ENCODE measurements around the gene BLACAT1.
A peak's percentile ranks its signal among the peaks of the same experiment; 100 is the strongest.

BLACAT1 gene

DNA sequence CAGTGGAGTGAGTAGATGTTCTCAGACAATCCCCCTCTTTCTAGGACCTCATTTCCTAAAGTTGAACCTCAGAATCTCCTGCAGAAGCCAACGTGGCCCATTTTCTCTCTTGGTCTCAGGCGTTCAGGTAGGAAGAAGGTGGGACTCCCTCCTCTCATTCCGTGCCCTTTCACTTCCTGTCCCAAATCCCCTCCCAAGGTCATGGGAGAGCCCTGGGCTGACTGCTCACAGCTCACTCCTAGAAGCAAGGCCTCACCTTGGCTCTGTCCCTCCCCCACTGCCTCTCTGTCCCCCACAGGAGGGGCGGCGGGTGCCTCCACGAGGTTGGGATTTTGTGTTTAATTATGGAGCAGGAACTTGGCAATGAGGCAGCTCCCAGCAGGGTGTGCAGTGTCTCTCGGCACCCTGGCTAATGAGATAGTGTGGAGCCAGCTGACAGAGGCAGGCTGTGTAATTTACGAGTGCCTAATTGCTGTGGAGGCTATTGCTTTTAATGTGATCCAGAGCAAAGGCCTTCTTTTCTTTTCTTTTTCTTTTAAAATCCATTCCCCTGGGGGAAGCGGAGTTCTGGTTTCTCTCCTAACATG is 39.5 kb upstream of the BLACAT1 start:
- H3K4me1 ChIP-seq (ENCODE audit: control insufficient read depth, insufficient read depth, low read length, poor library complexity, severe bottlenecking), result no peaks in the 10 kb centered on the region
- H3K36me3 ChIP-seq (ENCODE audit: control insufficient read depth, insufficient read depth, low read length), result no peaks in the 10 kb centered on the region
- no peak overlapping the region for H3K27ac ChIP-seq (ENCODE audit: insufficient read depth, low read length, poor library complexity, severe bottlenecking)
- peaks cover 18% of the 10 kb centered on the region for H3K27me3 ChIP-seq (replicated peaks; ENCODE audit: control insufficient read depth, insufficient read depth, low read length, poor library complexity, severe bottlenecking)
- no peak for DNase-seq
- H3K9me3 ChIP-seq (ENCODE audit: control insufficient read depth, low read length), result no peaks in the 10 kb centered on the region
- no peak overlapping the region for H3K4me3 ChIP-seq (ENCODE audit: insufficient read depth, low read depth, low read length, poor library complexity, severe bottlenecking)

- Histone ChIP-seq H3K27ac (ENCODE audit: insufficient read depth, low read length, poor library complexity, severe bottlenecking) (no peak overlapping the region), H3K4me3 (ENCODE audit: insufficient read depth, low read depth, low read length, poor library complexity, severe bottlenecking) (no peak overlapping the region), H3K27me3 (replicated peaks; ENCODE audit: control insufficient read depth, insufficient read depth, low read length, poor library complexity, severe bottlenecking) (peaks cover 18% of the 10 kb centered on the region), H3K4me1 (ENCODE audit: control insufficient read depth, insufficient read depth, low read length, poor library complexity, severe bottlenecking) (no peaks in the 10 kb centered on the region), H3K36me3 (ENCODE audit: control insufficient read depth, insufficient read depth, low read length) (no peaks in the 10 kb centered on the region), H3K9me3 (ENCODE audit: control insufficient read depth, low read length) (no peaks in the 10 kb centered on the region)
- no peak for DNase-seq
These were observed 38.3 kb upstream of the BLACAT1 start for GRCh38 chr1:205494115-205494514.

- H3K27ac ChIP-seq (ENCODE audit: insufficient read depth, low read length, poor library complexity, severe bottlenecking), result no peak overlapping the region
- H3K4me3 ChIP-seq (ENCODE audit: insufficient read depth, low read depth, low read length, poor library complexity, severe bottlenecking), result no peak overlapping the region
- no peak for DNase-seq
- no peaks in the 10 kb centered on the region for H3K9me3 ChIP-seq (ENCODE audit: control insufficient read depth, low read length)
- H3K4me1 ChIP-seq (ENCODE audit: control insufficient read depth, insufficient read depth, low read length, poor library complexity, severe bottlenecking), result no peaks in the 10 kb centered on the region
- peaks cover 18% of the 10 kb centered on the region for H3K27me3 ChIP-seq (replicated peaks; ENCODE audit: control insufficient read depth, insufficient read depth, low read length, poor library complexity, severe bottlenecking)
- no peaks in the 10 kb centered on the region for H3K36me3 ChIP-seq (ENCODE audit: control insufficient read depth, insufficient read depth, low read length)
These were observed 37.6 kb upstream of the BLACAT1 start for GRCh38 chr1:205493241-205494085.

- no peaks in the 10 kb centered on the region for H3K9me3 ChIP-seq (ENCODE audit: control insufficient read depth, low read length)
- no peaks in the 10 kb centered on the region for H3K36me3 ChIP-seq (ENCODE audit: control insufficient read depth, insufficient read depth, low read length)
- no peaks in the 10 kb centered on the region for H3K4me1 ChIP-seq (ENCODE audit: control insufficient read depth, insufficient read depth, low read length, poor library complexity, severe bottlenecking)
- no peak overlapping the region for H3K27ac ChIP-seq (ENCODE audit: insufficient read depth, low read length, poor library complexity, severe bottlenecking)
- peaks cover 18% of the 10 kb centered on the region for H3K27me3 ChIP-seq (replicated peaks; ENCODE audit: control insufficient read depth, insufficient read depth, low read length, poor library complexity, severe bottlenecking)
- H3K4me3 ChIP-seq (ENCODE audit: insufficient read depth, low read depth, low read length, poor library complexity, severe bottlenecking), result no peak overlapping the region
- no peak for DNase-seq
These were observed 36.9 kb upstream of the BLACAT1 start for GRCh38 chr1:205492774-205493173.

DNA sequence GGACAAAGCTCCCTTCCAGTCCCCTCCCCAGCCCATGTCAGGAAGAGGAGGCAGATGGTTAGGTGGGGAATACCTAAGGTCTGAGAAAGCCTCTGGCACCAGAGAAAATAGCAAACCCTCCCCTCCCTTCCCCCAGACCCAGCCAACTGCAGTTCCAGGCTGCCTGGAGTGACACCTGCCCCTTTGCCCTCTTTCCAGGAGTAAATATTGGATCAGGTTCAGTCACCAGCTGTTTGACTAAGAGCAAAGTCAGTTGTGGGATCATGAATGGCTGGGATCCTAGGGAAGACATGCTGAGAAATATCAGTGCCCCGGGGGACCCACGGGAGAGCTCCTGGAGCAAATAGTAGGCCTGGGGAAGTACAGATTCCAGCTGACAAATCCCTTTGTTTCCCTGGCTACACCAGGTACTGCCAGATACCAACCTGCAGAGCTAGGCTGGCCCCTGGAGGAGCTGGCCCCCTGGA is 36.4 kb upstream of the BLACAT1 start:
- no peak for DNase-seq
- no peak overlapping the region for H3K4me3 ChIP-seq (ENCODE audit: insufficient read depth, low read depth, low read length, poor library complexity, severe bottlenecking)
- no peaks in the 10 kb centered on the region for H3K9me3 ChIP-seq (ENCODE audit: control insufficient read depth, low read length)
- H3K27me3 ChIP-seq (replicated peaks; ENCODE audit: control insufficient read depth, insufficient read depth, low read length, poor library complexity, severe bottlenecking), result peaks cover 18% of the 10 kb centered on the region
- no peaks in the 10 kb centered on the region for H3K4me1 ChIP-seq (ENCODE audit: control insufficient read depth, insufficient read depth, low read length, poor library complexity, severe bottlenecking)
- no peaks in the 10 kb centered on the region for H3K36me3 ChIP-seq (ENCODE audit: control insufficient read depth, insufficient read depth, low read length)
- no peak overlapping the region for H3K27ac ChIP-seq (ENCODE audit: insufficient read depth, low read length, poor library complexity, severe bottlenecking)

DNA sequence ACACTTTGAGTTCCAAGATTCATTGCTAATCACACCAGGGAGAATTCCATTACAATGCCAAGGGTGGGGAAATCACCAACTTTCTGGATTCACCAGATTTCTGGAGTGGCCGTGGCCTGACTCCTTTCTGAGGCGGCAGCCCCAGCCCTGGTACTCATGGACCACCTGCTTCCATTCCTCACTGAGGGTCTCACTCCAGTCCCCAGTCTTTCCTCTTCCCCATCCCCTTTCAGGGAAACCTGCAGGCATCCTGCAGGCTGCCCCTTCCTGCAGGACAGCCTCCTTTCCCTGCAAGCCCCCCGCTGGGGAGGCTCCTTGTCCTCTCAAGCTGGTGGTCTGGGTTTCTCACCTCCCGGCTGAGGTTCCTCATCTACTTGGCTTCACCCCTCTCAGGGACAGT is 35.9 kb upstream of the BLACAT1 start:
- Histone ChIP-seq H3K4me1 (ENCODE audit: control insufficient read depth, insufficient read depth, low read length, poor library complexity, severe bottlenecking) (no peaks in the 10 kb centered on the region), H3K4me3 (ENCODE audit: insufficient read depth, low read depth, low read length, poor library complexity, severe bottlenecking) (no peak overlapping the region), H3K9me3 (ENCODE audit: control insufficient read depth, low read length) (no peaks in the 10 kb centered on the region), H3K27ac (ENCODE audit: insufficient read depth, low read length, poor library complexity, severe bottlenecking) (no peak overlapping the region), H3K27me3 (replicated peaks; ENCODE audit: control insufficient read depth, insufficient read depth, low read length, poor library complexity, severe bottlenecking) (peaks cover 18% of the 10 kb centered on the region), H3K36me3 (ENCODE audit: control insufficient read depth, insufficient read depth, low read length) (no peaks in the 10 kb centered on the region)
- DNase-seq, result no peak

- H3K36me3 ChIP-seq (ENCODE audit: control insufficient read depth, insufficient read depth, low read length), result no peaks in the 10 kb centered on the region
- H3K4me3 ChIP-seq (ENCODE audit: insufficient read depth, low read depth, low read length, poor library complexity, severe bottlenecking), result no peak overlapping the region
- peaks cover 12% of the 10 kb centered on the region for H3K27me3 ChIP-seq (replicated peaks; ENCODE audit: control insufficient read depth, insufficient read depth, low read length, poor library complexity, severe bottlenecking)
- H3K9me3 ChIP-seq (ENCODE audit: control insufficient read depth, low read length), result no peaks in the 10 kb centered on the region
- peak in 1 of 3 donors; percentile 25 for DNase-seq
- no peaks in the 10 kb centered on the region for H3K4me1 ChIP-seq (ENCODE audit: control insufficient read depth, insufficient read depth, low read length, poor library complexity, severe bottlenecking)
- no peak overlapping the region for H3K27ac ChIP-seq (ENCODE audit: insufficient read depth, low read length, poor library complexity, severe bottlenecking)
These were observed 32.4 kb upstream of the BLACAT1 start for GRCh38 chr1:205488074-205488723.

- Histone ChIP-seq H3K27me3 (replicated peaks; ENCODE audit: control insufficient read depth, insufficient read depth, low read length, poor library complexity, severe bottlenecking) (peaks cover 5% of the 10 kb centered on the region), H3K4me3 (ENCODE audit: insufficient read depth, low read depth, low read length, poor library complexity, severe bottlenecking) (no peak overlapping the region), H3K36me3 (ENCODE audit: control insufficient read depth, insufficient read depth, low read length) (no peaks in the 10 kb centered on the region), H3K4me1 (ENCODE audit: control insufficient read depth, insufficient read depth, low read length, poor library complexity, severe bottlenecking) (peaks cover 4% of the 10 kb centered on the region), H3K9me3 (ENCODE audit: control insufficient read depth, low read length) (no peaks in the 10 kb centered on the region), H3K27ac (ENCODE audit: insufficient read depth, low read length, poor library complexity, severe bottlenecking) (no peak overlapping the region)
- no peak for DNase-seq
These were observed 30.4 kb upstream of the BLACAT1 start for GRCh38 chr1:205486258-205486657.

GRCh38 chr1:205484985-205485967 is 29.4 kb upstream of the BLACAT1 start:
- Histone ChIP-seq H3K9me3 (ENCODE audit: control insufficient read depth, low read length) (no peaks in the 10 kb centered on the region), H3K36me3 (ENCODE audit: control insufficient read depth, insufficient read depth, low read length) (no peaks in the 10 kb centered on the region), H3K27ac (ENCODE audit: insufficient read depth, low read length, poor library complexity, severe bottlenecking) (no peak overlapping the region), H3K4me1 (ENCODE audit: control insufficient read depth, insufficient read depth, low read length, poor library complexity, severe bottlenecking) (peaks cover 7% of the 10 kb centered on the region), H3K27me3 (replicated peaks; ENCODE audit: control insufficient read depth, insufficient read depth, low read length, poor library complexity, severe bottlenecking) (peaks cover 5% of the 10 kb centered on the region), H3K4me3 (ENCODE audit: insufficient read depth, low read depth, low read length, poor library complexity, severe bottlenecking) (no peak overlapping the region)
- peak; percentile 36 to 45 (median 38) for DNase-seq

All from effector memory CD4-positive, alpha-beta T cell (primary cell).